RPMI7951 (cell line): ENCODE results near the gene CHST5. TPM values are rescaled to one million over a fixed set of nuclear protein-coding genes. Genes with fewer than 3 reads are reported as not detected.
A peak's percentile ranks its signal among the peaks of the same experiment; 100 is the strongest.
"Not testable (repeated sequence)": the region's sequence is repeated elsewhere in the genome, so short reads cannot be mapped to it uniquely, and the experiment has no call there.

ENCODE experiments used
- DNase-seq: peaks from one replicate; pipeline ENCODE4 v3.0.0-alpha.2; 2012; ENCODE audit warnings: low read depth
- total RNA-seq: library from RNA; depleted of rRNA; stranded (reverse); fragments of >200 nt; shearing (Covaris generic); gene quantifications from 2 replicates; pipeline ENCODE4 v1.2.3, GENCODE V29; 2014

Gene CHST5
- total RNA-seq, 1 experiment from 2014 or later = not detected

GRCh38 chr16:75550211-75550662 is 14.3 kb upstream of the CHST5 start:
- peak; percentile 20 for DNase-seq

GRCh38 chr16:75548456-75548855 is 12.5 kb upstream of the CHST5 start:
- DNase-seq = not testable (repeated sequence)

- DNase-seq = no peak
These were observed 10.4 kb upstream of the CHST5 start for GRCh38 chr16:75546293-75546692.

GRCh38 chr16:75545879-75546278 is 10.0 kb upstream of the CHST5 start:
- not testable (repeated sequence) for DNase-seq

- DNase-seq = not testable (repeated sequence)
These were observed 6.6 kb upstream of the CHST5 start for GRCh38 chr16:75542462-75542861.

GRCh38 chr16:75541236-75541635 is 5.3 kb upstream of the CHST5 start:
- no peak for DNase-seq

DNA sequence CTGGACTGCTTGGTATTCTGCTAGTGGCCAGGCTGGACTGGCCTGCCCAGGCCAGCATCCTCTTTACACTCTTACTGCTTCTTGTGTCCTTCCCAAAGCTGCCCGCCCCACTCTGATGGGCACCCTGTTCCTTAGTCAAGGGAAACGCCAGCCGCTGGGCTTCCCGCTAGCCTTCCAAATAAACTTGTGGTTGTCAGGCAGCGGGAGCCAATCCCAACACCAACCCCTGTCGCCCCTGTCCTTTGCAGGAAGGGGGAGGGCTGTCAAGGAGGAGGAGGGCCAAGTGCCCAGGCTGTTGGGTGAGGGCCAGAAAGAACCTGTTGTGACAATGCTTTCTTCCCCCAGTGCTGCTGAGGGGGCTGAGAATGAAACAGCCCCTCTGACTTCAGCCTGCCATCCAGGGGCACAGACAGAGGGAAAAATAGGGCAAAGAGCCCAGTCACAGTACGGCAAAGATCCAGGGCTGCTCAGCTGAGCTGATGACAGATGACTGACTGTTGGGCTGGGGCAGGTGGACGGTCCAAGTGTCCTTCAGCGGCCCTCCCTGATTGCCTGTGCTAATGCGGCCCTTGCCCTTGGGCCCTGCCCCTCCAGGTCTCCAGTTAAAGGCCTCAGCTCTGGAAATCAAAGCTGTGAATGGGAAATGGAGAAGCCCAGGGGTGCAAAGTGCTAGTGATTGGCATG is 3.1 kb upstream of the CHST5 start:
- DNase-seq = not testable (repeated sequence)

GRCh38 chr16:75537776-75538175 is 1.9 kb upstream of the CHST5 start:
- no peak for DNase-seq

DNA sequence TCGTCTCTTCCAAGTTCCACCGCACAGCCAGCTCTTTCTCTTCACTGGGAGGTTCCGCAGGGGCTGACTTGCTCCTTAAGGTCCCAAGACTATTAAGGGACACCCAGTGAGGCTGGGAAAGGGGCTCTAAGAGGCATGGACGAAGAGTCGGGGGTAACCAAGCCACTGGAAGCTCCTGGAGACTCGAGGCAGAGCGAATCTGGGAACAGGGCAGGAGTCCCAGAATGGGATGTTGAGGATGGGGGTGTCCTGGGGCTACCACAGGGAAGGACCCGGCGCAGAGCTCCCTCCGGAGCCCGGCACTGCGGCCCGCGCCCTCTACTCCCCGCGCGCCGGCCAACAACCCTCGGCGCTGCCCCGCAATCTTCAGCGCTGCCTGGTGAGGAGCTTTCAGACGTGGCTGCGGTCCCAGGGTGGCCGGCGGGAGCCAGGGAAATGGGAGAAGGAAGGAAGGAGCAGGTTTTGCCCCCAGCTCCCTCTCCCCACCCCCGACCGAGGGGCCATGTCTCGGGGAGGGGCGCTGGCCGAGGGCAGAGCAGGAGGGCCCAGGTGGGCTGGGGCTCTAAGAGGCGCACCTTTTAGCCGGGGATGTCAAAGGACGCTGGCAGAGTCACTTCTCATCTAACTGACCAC is 581 bp downstream of the CHST5 start:
- no peak for DNase-seq

DNA sequence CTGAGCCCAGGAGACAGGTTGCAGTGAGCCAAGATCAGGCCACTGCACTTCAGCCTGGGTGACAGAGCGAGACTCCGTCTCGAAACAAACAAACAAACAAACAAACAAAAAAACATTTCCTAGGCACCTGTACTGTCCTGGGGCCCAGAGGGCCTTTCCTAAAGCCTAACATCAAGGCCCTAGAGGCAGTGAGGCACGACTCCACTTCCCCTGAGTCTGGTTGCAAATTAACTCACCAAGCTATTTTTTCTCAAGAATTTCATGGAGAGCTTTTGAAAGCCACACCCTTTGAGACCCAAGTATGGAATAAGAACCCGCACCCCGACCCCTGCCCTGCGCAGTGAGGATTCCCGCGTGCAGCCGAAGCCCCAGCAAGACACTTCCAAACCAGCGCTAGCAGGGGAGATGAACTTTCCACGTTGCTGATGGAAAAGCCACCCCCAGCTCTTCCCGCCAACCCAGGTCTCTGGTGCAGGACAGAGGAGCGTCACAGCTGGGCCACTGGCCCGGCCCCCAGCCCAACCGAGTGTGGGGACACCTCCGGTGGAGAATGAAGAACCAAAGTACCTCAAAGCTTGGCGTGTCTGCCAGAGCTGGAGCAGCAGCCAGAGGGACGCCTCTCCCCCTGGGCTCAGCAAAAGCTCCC is 1.2 kb downstream of the CHST5 start:
- no peak for DNase-seq

DNA sequence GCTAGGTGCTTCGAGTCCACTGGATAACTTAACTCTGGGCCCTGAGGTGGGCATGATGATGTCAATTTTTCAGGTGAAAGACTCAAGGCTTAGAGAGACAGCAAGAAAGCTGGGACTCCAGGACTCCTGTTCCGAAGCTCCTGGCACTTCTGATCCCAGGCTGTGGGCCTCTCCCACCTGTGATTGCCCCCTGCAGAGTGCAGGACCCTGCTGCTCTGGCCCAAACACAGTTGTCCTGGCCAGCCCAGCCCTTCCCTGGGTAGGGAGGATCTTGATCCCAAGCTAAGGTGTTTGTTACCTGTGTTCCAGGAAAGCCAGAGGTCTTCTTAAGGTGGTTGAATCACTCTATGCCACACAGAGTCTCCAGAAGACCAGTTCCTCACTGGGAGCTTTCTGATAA is 3.1 kb downstream of the CHST5 start:
- DNase-seq = no peak

- no peak for DNase-seq
These were observed 3.7 kb downstream of the CHST5 start for GRCh38 chr16:75532142-75532765.

DNA sequence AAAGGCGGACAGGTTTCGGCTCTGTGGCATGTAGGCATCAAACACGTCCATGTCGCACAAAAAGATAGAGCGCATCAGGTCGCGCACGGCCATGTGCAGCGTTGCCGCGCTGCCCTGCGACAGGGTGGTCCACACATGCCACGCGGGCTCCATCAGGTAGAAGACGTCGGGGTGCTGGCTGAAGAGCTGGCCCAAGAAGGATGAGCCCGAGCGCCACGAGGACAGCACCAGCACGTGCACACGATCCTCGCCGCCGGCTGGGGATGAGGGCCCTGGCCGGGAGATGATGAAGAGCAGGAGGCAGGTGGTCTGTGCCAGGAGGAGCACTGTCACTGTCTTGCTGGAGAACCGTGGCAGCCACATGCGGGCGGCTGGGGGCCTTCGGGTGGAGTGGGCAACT is 5.9 kb downstream of the CHST5 start:
- DNase-seq = no peak

GRCh38 chr16:75529056-75529905 is 6.6 kb downstream of the CHST5 start:
- DNase-seq = no peak

GRCh38 chr16:75527825-75528299 is 8.0 kb downstream of the CHST5 start:
- no peak for DNase-seq

GRCh38 chr16:75526032-75526790 is 9.7 kb downstream of the CHST5 start:
- DNase-seq = peak; percentile 3

DNA sequence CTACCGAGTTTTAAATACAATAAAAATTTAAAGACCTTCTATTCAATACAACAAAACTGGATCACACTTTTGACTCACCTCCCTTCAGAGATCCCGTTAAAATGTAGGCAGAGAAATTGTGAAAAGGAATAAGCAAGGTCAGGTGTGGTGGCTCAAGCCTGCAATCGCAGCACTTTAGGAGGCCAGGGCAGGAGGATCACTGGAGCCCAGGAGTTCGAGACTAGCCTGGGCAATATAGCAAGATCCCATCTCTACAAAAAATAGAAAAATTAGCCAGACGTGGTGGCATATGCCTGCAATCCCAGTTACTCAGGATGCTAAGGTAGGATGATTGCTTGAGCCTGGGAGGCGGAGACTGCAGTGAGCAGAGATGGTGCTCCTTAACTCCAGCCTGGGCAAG is 16.7 kb downstream of the CHST5 start:
- no peak for DNase-seq

DNA sequence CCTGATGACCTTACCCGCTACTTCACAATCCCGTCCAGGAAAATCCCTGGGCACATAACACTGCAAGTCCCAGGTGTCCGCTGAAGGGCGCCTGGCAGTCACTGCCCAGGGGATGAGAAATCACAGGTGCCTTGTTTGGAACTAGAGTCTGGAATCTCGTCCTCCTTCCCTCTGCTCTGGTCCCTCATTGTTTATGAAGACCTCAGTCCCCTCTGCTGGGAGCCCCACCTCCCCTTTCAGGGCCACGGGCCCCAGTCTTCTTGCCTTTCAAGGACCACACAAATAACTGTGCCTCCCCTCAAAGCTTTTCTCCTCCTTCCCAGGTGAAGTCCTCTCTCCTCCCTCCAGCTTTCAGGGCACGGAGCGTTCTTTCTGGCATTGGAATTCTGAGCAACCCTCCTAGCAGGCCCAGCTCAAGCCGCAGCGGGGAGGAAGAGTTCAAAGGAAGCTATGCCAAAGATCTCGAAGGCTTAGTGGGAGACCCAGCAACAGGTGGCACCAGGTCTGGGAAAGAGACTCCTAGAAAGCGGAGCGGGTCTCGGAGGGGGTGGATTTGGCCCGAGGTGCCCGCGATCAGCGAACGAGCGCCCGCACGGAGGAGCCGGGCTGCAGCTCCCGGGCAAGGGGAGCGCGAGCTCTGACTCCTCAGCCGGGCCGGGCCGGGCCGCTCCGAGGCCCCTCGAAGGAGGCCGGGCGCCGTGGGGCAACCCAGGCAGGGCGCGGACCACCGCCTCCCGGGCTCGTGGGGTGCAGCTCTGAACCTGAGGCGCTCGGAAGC is 19.5 kb downstream of the CHST5 start:
- DNase-seq = peak; percentile 8

DNA sequence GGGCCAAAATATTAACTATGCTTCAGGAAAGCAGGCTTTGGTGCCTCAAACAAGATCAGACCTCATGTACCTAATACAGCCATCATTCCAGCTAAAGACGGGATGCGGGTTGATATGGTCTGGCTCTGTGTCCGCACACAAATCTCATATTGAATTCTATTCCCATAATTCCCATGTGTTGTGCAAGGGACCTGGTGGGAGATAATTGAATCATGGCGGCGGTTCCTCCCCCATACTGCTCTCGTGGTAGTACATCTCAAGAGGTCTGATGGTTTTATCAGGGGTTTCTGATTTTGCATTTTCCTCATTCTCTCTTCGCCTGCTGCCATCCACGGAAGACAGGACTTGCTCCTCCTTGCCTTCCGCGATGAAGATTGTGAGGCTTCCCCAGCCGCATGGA is 21.6 kb downstream of the CHST5 start:
- DNase-seq = no peak

GRCh38 chr16:75506574-75506973 is 29.3 kb downstream of the CHST5 start:
- peak; percentile 87 for DNase-seq
